ENCODE measurements around the gene MMADHC. TPM values are rescaled to one million over a fixed set of nuclear protein-coding genes. Genes with fewer than 3 reads are reported as not detected.
A peak's percentile ranks its signal among the peaks of the same experiment; 100 is the strongest.

The MMADHC gene
- total RNA-seq (10 to 100 TPM; 79.7 to 97.5 TPM), polyA plus RNA-seq (10 to 100 TPM; 67.8 to 96.3 TPM)

DNA sequence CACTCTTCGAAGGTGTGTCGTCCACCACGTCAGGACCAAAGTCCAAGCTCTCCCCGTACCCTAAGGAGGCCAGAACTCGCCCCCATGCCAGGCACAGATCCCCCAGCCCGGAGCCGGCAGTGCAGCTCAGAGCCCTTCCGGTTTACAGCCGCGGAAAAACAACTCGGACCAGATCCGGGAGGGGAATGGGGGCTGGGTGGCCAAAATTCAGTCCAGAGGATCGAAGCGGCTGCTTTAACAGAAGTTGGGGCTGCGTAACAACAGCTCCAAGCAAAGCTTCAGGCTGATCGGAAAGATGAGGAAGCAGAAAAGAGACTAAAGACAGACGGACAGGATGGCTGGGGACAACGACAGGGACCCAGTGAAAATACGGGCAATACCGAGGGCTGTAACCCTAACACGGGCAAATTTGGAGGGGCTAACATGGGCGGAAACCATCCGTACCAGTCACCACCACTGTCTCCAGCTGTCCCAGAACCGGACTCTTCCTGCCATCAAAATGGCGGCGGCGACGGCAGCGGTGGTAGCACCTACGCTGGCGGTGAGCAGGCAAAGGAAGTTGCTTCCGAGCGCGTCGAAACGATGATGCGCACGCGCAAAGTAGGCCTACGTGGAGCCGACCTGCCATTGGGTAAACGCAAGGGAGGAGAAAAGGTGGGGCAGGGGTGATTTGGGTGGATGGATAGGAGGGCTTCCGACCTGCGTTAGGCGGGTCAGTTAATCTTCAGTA is at the start of gene MMADHC:
MMADHC (minus strand) TSS at position 556 of the 730 bp plus-strand sequence. CDS start 678 bp downstream, outside the sequence.
- peak; percentile 90 for DNase-seq (ENCODE audit: low spot score)
- H3K4me3 ChIP-seq (ENCODE audit: low read depth in 1 of 3, low read length in 3 of 3): peak within 1 kb of the TSS; percentile 82 to 96 (median 92)
- H3K27me3 ChIP-seq (ENCODE audit: control insufficient read depth in 4 of 4, insufficient read depth in 4 of 4, low read length in 3 of 4): no peaks in the 10 kb centered on the region
- no peaks in the 10 kb centered on the region for H3K9me3 ChIP-seq (ENCODE audit: control insufficient read depth in 4 of 4, low read length in 3 of 4)
- H3K36me3 ChIP-seq (ENCODE audit: control insufficient read depth in 4 of 4, insufficient read depth in 3 of 4, low read depth in 1 of 4, low read length in 3 of 4): peaks cover 0 to 8% (median under 1%) of the 10 kb centered on the region in 4 donors
- H3K4me1 ChIP-seq (ENCODE audit: control insufficient read depth in 4 of 4, insufficient read depth in 4 of 4, low read length in 3 of 4): peaks cover 6 to 52% (median 25%) of the 10 kb centered on the region in 4 donors
- peak within 1 kb of the TSS; percentile 97 to 98 for H3K27ac ChIP-seq (ENCODE audit: low read depth in 1 of 2, low read length in 2 of 2)
- under 1% methylated on average over 45 of the region's 45 CpGs for WGBS
- no peak for TF ChIP-seq JUND (IDR thresholded peaks at IDR 0.05)
- TF ChIP-seq, protein P1, sequence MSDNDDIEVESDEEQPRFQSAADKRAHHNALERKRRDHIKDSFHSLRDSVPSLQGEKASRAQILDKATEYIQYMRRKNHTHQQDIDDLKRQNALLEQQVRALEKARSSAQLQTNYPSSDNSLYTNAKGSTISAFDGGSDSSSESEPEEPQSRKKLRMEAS (IDR thresholded peaks at IDR 0.05): peak; percentile 36
- TF ChIP-seq SP1 (IDR thresholded peaks at IDR 0.05): peak; percentile 59
- peak; percentile 100 for TF ChIP-seq YY1 (IDR thresholded peaks at IDR 0.05)
- peak; percentile 7 for TF ChIP-seq FOXA1 (IDR thresholded peaks at IDR 0.05)
- TF ChIP-seq, protein P2, sequence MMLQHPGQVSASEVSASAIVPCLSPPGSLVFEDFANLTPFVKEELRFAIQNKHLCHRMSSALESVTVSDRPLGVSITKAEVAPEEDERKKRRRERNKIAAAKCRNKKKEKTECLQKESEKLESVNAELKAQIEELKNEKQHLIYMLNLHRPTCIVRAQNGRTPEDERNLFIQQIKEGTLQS (IDR thresholded peaks at IDR 0.05): no peak
- peak in 1 of 2 donors; percentile 6 for TF ChIP-seq RAD21 (IDR thresholded peaks at IDR 0.05)
- TF ChIP-seq, protein P3, sequence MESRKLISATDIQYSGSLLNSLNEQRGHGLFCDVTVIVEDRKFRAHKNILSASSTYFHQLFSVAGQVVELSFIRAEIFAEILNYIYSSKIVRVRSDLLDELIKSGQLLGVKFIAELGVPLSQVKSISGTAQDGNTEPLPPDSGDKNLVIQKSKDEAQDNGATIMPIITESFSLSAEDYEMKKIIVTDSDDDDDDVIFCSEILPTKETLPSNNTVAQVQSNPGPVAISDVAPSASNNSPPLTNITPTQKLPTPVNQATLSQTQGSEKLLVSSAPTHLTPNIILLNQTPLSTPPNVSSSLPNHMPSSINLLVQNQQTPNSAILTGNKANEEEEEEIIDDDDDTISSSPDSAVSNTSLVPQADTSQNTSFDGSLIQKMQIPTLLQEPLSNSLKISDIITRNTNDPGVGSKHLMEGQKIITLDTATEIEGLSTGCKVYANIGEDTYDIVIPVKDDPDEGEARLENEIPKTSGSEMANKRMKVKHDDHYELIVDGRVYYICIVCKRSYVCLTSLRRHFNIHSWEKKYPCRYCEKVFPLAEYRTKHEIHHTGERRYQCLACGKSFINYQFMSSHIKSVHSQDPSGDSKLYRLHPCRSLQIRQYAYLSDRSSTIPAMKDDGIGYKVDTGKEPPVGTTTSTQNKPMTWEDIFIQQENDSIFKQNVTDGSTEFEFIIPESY (IDR thresholded peaks at IDR 0.05): peak; percentile 62
- TF ChIP-seq TAF1 (conservative IDR thresholded peaks at IDR 0.05): peak; percentile 95
- peak; percentile 60 to 81 for TF ChIP-seq GABPA (IDR thresholded peaks at IDR 0.05 in 1 of 2, conservative IDR thresholded peaks at IDR 0.05 in 1 of 2)
- peak in 1 of 2 donors; percentile 34 for TF ChIP-seq RXRA (IDR thresholded peaks at IDR 0.05)
- TF ChIP-seq EGR1 (IDR thresholded peaks at IDR 0.05; ENCODE audit: low read depth in 2 of 2): peak; percentile 11 to 40
- peak; percentile 65 for TF ChIP-seq HNF4G (IDR thresholded peaks at IDR 0.05)
- TF ChIP-seq NR2F2 (IDR thresholded peaks at IDR 0.05): no peak
- peak; percentile 83 to 93 for TF ChIP-seq HNF4A (conservative IDR thresholded peaks at IDR 0.05)
- TF ChIP-seq, protein P4, sequence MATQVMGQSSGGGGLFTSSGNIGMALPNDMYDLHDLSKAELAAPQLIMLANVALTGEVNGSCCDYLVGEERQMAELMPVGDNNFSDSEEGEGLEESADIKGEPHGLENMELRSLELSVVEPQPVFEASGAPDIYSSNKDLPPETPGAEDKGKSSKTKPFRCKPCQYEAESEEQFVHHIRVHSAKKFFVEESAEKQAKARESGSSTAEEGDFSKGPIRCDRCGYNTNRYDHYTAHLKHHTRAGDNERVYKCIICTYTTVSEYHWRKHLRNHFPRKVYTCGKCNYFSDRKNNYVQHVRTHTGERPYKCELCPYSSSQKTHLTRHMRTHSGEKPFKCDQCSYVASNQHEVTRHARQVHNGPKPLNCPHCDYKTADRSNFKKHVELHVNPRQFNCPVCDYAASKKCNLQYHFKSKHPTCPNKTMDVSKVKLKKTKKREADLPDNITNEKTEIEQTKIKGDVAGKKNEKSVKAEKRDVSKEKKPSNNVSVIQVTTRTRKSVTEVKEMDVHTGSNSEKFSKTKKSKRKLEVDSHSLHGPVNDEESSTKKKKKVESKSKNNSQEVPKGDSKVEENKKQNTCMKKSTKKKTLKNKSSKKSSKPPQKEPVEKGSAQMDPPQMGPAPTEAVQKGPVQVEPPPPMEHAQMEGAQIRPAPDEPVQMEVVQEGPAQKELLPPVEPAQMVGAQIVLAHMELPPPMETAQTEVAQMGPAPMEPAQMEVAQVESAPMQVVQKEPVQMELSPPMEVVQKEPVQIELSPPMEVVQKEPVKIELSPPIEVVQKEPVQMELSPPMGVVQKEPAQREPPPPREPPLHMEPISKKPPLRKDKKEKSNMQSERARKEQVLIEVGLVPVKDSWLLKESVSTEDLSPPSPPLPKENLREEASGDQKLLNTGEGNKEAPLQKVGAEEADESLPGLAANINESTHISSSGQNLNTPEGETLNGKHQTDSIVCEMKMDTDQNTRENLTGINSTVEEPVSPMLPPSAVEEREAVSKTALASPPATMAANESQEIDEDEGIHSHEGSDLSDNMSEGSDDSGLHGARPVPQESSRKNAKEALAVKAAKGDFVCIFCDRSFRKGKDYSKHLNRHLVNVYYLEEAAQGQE (IDR thresholded peaks at IDR 0.05): peak; percentile 93
- TF ChIP-seq FOXA2 (IDR thresholded peaks at IDR 0.05): no peak
- TF ChIP-seq, protein P5, sequence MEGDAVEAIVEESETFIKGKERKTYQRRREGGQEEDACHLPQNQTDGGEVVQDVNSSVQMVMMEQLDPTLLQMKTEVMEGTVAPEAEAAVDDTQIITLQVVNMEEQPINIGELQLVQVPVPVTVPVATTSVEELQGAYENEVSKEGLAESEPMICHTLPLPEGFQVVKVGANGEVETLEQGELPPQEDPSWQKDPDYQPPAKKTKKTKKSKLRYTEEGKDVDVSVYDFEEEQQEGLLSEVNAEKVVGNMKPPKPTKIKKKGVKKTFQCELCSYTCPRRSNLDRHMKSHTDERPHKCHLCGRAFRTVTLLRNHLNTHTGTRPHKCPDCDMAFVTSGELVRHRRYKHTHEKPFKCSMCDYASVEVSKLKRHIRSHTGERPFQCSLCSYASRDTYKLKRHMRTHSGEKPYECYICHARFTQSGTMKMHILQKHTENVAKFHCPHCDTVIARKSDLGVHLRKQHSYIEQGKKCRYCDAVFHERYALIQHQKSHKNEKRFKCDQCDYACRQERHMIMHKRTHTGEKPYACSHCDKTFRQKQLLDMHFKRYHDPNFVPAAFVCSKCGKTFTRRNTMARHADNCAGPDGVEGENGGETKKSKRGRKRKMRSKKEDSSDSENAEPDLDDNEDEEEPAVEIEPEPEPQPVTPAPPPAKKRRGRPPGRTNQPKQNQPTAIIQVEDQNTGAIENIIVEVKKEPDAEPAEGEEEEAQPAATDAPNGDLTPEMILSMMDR (IDR thresholded peaks at IDR 0.05; ENCODE audit: low read depth, low read length, missing input control): no peak
- H3K9ac ChIP-seq (ENCODE audit: low read depth in 1 of 2, low read length in 2 of 2): peak within 1 kb of the TSS; percentile 96 to 98

All from liver (tissue), 9 donors.